Measurements from ENCODE around the gene WDR87. TPM values are rescaled to one million over a fixed set of nuclear protein-coding genes. Genes with fewer than 3 reads are reported as not detected.
A peak's percentile ranks its signal among the peaks of the same experiment; 100 is the strongest.

Gene WDR87
- total and polyA plus RNA-seq, 10 of the 15 experiments (the other 5 are each of a cell fraction or from before 2014, with no cell fraction given), result not detected

DNA sequence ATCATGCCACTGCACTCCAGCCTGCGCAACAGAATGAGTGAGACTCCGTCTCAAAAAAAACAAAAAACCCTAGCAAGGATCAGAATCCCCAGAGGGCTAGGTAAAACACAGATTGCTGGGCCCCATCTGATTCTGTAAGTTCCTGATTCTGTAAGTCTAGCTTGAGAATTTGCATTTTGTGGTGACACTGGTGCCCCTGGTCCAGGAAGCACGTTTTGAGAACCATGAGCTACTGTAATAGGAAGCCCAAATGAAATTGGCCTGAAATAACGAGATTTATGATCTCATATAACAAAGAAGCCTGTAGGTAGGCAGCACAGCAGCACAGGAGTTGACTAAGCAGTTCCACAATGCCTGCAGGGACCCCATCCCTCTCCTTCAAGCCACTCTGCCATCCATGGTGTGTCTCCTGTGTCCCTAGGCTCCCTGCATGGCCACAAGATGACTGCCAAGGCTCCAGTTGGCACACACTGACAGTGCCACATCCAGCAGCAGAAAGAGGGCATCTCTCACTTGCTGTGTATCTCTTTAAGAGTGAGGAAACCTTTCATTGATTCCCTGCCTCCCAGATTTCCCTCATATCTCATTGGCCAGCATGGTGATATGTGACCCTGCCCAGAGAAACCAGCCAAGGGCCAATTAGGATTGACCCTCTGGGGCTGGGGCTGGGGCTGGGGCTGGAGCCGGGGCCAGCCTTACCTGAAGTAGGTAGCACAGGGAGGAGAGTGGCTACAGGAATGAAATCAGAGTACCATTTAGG, 22.3 kb upstream of the WDR87 start (continued):
- TF ChIP-seq BCL11A (IDR thresholded peaks at IDR 0.05; ENCODE audit: low read depth, low read length) (0 out of 2 replicates have a peak, but pooled peaks have one; percentile 35), ATF7 (IDR thresholded peaks at IDR 0.05; ENCODE audit: low read depth) (peak; percentile 62), KDM1A (IDR thresholded peaks at IDR 0.05; ENCODE audit: borderline replicate concordance) (no peak), CREB1 (IDR thresholded peaks at IDR 0.05; ENCODE audit: low read depth) (peak; percentile 71), SKIL (IDR thresholded peaks at IDR 0.05; ENCODE audit: low read depth, poor library complexity, severe bottlenecking) (peak; percentile 65), BRCA1 (IDR thresholded peaks at IDR 0.05; ENCODE audit: low read depth, low read length) (no peak), RELB (IDR thresholded peaks at IDR 0.05; ENCODE audit: low read depth) (peak; percentile 68; the same call in 1 of the 2 replicates), IKZF2 (IDR thresholded peaks at IDR 0.05) (peak; percentile 44 to 68; a peak in 3 of 4 replicates), EED (IDR thresholded peaks at IDR 0.05; ENCODE audit: low read depth) (peak; percentile 83), EGR1 (IDR thresholded peaks at IDR 0.05; ENCODE audit: borderline replicate concordance in 1 of 2, low read depth in 2 of 2, low read length in 2 of 2) (0 out of 3 replicates have a peak, but pooled peaks of 1 of the 2 experiments have one; percentile 14), ZBTB40 (IDR thresholded peaks at IDR 0.05; ENCODE audit: borderline replicate concordance) (no peak)
- TF ChIP-seq, protein P1, sequence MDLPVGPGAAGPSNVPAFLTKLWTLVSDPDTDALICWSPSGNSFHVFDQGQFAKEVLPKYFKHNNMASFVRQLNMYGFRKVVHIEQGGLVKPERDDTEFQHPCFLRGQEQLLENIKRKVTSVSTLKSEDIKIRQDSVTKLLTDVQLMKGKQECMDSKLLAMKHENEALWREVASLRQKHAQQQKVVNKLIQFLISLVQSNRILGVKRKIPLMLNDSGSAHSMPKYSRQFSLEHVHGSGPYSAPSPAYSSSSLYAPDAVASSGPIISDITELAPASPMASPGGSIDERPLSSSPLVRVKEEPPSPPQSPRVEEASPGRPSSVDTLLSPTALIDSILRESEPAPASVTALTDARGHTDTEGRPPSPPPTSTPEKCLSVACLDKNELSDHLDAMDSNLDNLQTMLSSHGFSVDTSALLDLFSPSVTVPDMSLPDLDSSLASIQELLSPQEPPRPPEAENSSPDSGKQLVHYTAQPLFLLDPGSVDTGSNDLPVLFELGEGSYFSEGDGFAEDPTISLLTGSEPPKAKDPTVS (IDR thresholded peaks at IDR 0.05; ENCODE audit: low read depth, low read length), result no peak
- TF ChIP-seq, protein P2, sequence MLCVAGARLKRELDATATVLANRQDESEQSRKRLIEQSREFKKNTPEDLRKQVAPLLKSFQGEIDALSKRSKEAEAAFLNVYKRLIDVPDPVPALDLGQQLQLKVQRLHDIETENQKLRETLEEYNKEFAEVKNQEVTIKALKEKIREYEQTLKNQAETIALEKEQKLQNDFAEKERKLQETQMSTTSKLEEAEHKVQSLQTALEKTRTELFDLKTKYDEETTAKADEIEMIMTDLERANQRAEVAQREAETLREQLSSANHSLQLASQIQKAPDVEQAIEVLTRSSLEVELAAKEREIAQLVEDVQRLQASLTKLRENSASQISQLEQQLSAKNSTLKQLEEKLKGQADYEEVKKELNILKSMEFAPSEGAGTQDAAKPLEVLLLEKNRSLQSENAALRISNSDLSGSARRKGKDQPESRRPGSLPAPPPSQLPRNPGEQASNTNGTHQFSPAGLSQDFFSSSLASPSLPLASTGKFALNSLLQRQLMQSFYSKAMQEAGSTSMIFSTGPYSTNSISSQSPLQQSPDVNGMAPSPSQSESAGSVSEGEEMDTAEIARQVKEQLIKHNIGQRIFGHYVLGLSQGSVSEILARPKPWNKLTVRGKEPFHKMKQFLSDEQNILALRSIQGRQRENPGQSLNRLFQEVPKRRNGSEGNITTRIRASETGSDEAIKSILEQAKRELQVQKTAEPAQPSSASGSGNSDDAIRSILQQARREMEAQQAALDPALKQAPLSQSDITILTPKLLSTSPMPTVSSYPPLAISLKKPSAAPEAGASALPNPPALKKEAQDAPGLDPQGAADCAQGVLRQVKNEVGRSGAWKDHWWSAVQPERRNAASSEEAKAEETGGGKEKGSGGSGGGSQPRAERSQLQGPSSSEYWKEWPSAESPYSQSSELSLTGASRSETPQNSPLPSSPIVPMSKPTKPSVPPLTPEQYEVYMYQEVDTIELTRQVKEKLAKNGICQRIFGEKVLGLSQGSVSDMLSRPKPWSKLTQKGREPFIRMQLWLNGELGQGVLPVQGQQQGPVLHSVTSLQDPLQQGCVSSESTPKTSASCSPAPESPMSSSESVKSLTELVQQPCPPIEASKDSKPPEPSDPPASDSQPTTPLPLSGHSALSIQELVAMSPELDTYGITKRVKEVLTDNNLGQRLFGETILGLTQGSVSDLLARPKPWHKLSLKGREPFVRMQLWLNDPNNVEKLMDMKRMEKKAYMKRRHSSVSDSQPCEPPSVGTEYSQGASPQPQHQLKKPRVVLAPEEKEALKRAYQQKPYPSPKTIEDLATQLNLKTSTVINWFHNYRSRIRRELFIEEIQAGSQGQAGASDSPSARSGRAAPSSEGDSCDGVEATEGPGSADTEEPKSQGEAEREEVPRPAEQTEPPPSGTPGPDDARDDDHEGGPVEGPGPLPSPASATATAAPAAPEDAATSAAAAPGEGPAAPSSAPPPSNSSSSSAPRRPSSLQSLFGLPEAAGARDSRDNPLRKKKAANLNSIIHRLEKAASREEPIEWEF (IDR thresholded peaks at IDR 0.05; ENCODE audit: insufficient replicate concordance, low read depth, low read length), result no peak
